ENCODE measurements around the gene CIRBP.

DNA sequence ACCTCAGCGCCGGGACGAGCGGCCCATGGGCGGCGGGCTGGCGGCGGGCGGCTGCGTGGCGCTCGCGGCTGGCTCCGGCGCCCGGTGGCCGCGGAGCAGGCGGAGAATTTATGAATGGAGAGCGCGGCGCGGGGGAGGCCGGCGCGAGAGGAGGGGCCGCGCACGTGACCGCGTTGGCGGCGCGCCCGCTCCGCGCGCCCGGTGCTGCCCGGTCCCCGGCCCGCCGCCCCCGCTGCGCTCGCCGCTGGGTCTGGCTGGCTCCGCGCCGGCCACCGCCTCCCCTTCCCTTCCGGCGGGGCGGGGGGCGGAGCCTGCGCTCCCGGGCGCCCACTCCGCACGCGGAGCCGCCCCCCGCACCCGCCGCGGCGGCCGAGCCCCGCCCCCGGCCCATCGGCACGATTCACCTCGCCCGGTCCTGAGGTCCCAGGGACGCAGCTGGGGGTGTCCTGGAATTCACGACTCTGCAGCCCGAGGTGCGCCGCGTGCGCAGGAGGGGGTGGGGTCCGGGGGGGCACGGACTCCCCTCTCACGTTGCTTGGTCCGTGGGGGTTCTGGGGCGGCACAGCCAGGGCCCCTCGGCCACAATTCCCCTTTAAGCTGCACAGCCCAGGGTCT lies 31.3 kb upstream of the CIRBP start, which contains the start of gene CBARP:
- TF ChIP-seq, protein P1, sequence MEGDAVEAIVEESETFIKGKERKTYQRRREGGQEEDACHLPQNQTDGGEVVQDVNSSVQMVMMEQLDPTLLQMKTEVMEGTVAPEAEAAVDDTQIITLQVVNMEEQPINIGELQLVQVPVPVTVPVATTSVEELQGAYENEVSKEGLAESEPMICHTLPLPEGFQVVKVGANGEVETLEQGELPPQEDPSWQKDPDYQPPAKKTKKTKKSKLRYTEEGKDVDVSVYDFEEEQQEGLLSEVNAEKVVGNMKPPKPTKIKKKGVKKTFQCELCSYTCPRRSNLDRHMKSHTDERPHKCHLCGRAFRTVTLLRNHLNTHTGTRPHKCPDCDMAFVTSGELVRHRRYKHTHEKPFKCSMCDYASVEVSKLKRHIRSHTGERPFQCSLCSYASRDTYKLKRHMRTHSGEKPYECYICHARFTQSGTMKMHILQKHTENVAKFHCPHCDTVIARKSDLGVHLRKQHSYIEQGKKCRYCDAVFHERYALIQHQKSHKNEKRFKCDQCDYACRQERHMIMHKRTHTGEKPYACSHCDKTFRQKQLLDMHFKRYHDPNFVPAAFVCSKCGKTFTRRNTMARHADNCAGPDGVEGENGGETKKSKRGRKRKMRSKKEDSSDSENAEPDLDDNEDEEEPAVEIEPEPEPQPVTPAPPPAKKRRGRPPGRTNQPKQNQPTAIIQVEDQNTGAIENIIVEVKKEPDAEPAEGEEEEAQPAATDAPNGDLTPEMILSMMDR (IDR thresholded peaks at IDR 0.05) = no peak
- TF ChIP-seq POLR2A (IDR thresholded peaks at IDR 0.05) = peak in 1 of 2 donors; percentile 37
- TF ChIP-seq EP300 (IDR thresholded peaks at IDR 0.05) = no peak
